GM13976 (cell line): ENCODE data around the gene CUBN.

Experiments
- DNase-seq: peaks from one replicate; pipeline ENCODE4 v3.0.0; 2012; ENCODE audit warnings: low spot score
- CTCF ChIP-seq: IDR thresholded peaks from 2 replicates; pipeline ENCODE4 v1.5.1; 2012; ENCODE audit warnings: borderline replicate concordance, mild to moderate bottlenecking; ENCODE audit not compliant: insufficient read depth; ENCODE audit errors: extremely low read depth, missing control alignments, control extremely low read depth
- in situ Hi-C: fragments of 300-500 bp; cut with MboI; formaldehyde crosslinking; loops from one replicate; pipeline ENCODE4 v1.12.0; 2022; ENCODE audit warnings: low sequenced_read_pairs, mixed read lengths, inconsistent platforms; ENCODE audit not compliant: unreplicated experiment

Gene CUBN

GRCh38 chr10:16896993-16897392 is 232.6 kb downstream of the CUBN start:
- DNase-seq, result no peak
- no peak for TF ChIP-seq CTCF
- in situ Hi-C loops, result no loop called here

- no peak for DNase-seq
- no peak for TF ChIP-seq CTCF
- in situ Hi-C loops, result no loop called here
These were observed 234.8 kb downstream of the CUBN start for GRCh38 chr10:16894821-16895220.

GRCh38 chr10:16893664-16894063 is 235.9 kb downstream of the CUBN start:
- no peak for TF ChIP-seq CTCF
- DNase-seq, result no peak
- in situ Hi-C loops, result no loop called here

GRCh38 chr10:16891375-16892313 is 238.0 kb downstream of the CUBN start:
- no peak for DNase-seq

GRCh38 chr10:16890691-16891090 is 238.9 kb downstream of the CUBN start:
- no peak for TF ChIP-seq CTCF
- no peak for DNase-seq
- in situ Hi-C loops, result no loop called here

More at GRCh38 chr10:16891375-16892313, 238.0 kb downstream of the CUBN start:
- in situ Hi-C loops, result no loop called here
- no peak for TF ChIP-seq CTCF

- no peak for DNase-seq
- TF ChIP-seq CTCF, result no peak
- in situ Hi-C loops, result no loop called here
These were observed 242.0 kb downstream of the CUBN start for GRCh38 chr10:16887565-16887964.
